NCI-H1048 (cell line): ENCODE measurements around the gene NCLN.
A peak's percentile ranks its signal among the peaks of the same experiment; 100 is the strongest.
"Not testable (repeated sequence)": the region's sequence is repeated elsewhere in the genome, so short reads cannot be mapped to it uniquely, and the experiment has no call there.

Experiments used
- DNase-seq: peaks from one replicate; lab custom pipeline; 2025; lab: John Stamatoyannopoulos, UW

The NCLN gene

GRCh38 chr19:3185461-3186159 is at the start of gene NCLN:
Gene NCLN (plus strand): TSS chr19:3185930. CDS start chr19:3186031, 101 bp downstream.
- peak; percentile 85 for DNase-seq

- no peak for DNase-seq
Observed at GRCh38 chr19:3135961-3136683, 49.6 kb upstream of the NCLN start, which contains the start of gene GNA15. Gene GNA15 (plus strand): TSS chr19:3136033. CDS start chr19:3136451, 418 bp downstream.

- DNase-seq, result no peak
Observed at GRCh38 chr19:3136684-3137055, 49.1 kb upstream of the NCLN start.

GRCh38 chr19:3137119-3137518 is 48.6 kb upstream of the NCLN start:
- no peak for DNase-seq

GRCh38 chr19:3138268-3138667 is 47.5 kb upstream of the NCLN start:
- no peak for DNase-seq

- no peak for DNase-seq
Observed at GRCh38 chr19:3140667-3141038, 45.1 kb upstream of the NCLN start.

GRCh38 chr19:3142292-3142670 is 43.4 kb upstream of the NCLN start:
- no peak for DNase-seq

GRCh38 chr19:3142781-3143337 is 42.9 kb upstream of the NCLN start:
- no peak for DNase-seq

- DNase-seq, result no peak
Observed at GRCh38 chr19:3145909-3146676, 39.6 kb upstream of the NCLN start.

GRCh38 chr19:3146677-3147100 is 39.0 kb upstream of the NCLN start:
- no peak for DNase-seq

- DNase-seq, result no peak
Observed at GRCh38 chr19:3148503-3148902, 37.2 kb upstream of the NCLN start.

- no peak for DNase-seq
Observed at GRCh38 chr19:3149089-3149488, 36.6 kb upstream of the NCLN start.

GRCh38 chr19:3149526-3150505 is 35.9 kb upstream of the NCLN start:
- no peak for DNase-seq

GRCh38 chr19:3150739-3151329 is 34.9 kb upstream of the NCLN start:
- DNase-seq, result no peak

GRCh38 chr19:3151563-3152418 is 33.9 kb upstream of the NCLN start:
- DNase-seq, result no peak

- no peak for DNase-seq
Observed at GRCh38 chr19:3152419-3152780, 33.3 kb upstream of the NCLN start.

GRCh38 chr19:3153286-3154230 is 32.2 kb upstream of the NCLN start:
- no peak for DNase-seq

GRCh38 chr19:3154447-3154846 is 31.3 kb upstream of the NCLN start:
- DNase-seq, result not testable (repeated sequence)
